HG02588 (cell line): ENCODE measurements around the gene HSD17B14.
"Not testable (repeated sequence)": the region's sequence is repeated elsewhere in the genome, so short reads cannot be mapped to it uniquely, and the experiment has no call there.

Experiments
- ATAC-seq: cut with Tn5 transposase; IDR thresholded peaks from one replicate; pipeline ENCODE4 v1.9.1; 2021; ENCODE audit warnings: mild to moderate bottlenecking, moderate library complexity; ENCODE audit not compliant: unreplicated experiment

Gene HSD17B14

GRCh38 chr19:48768171-48768753 lies 68.0 kb downstream of the HSD17B14 start:
- not testable (repeated sequence) for ATAC-seq

GRCh38 chr19:48765816-48766215 lies 70.5 kb downstream of the HSD17B14 start:
- ATAC-seq, result not testable (repeated sequence)
